ENCODE results near the gene BEST2. TPM values are rescaled to one million over a fixed set of nuclear protein-coding genes. Genes with fewer than 3 reads are reported as not detected.

The BEST2 gene
- total RNA-seq, 1 donor from 2014 or later = not detected

GRCh38 chr19:12789098-12789903, 37.7 kb downstream of the BEST2 start:
- DNase-seq (ENCODE audit: low read depth) = no peak
- TF ChIP-seq CTCF (IDR thresholded peaks at IDR 0.05; ENCODE audit: insufficient read depth, low read length, poor library complexity, severe bottlenecking) = no peak
- peak overlapping the region; percentile 23 for H3K4me3 ChIP-seq (ENCODE audit: low read depth, low read length)
- no peaks in the 10 kb centered on the region for H3K36me3 ChIP-seq (ENCODE audit: control insufficient read depth, insufficient read depth, low read length)
- no peaks in the 10 kb centered on the region for H3K27me3 ChIP-seq (ENCODE audit: control insufficient read depth, insufficient read depth, low read length)

DNA sequence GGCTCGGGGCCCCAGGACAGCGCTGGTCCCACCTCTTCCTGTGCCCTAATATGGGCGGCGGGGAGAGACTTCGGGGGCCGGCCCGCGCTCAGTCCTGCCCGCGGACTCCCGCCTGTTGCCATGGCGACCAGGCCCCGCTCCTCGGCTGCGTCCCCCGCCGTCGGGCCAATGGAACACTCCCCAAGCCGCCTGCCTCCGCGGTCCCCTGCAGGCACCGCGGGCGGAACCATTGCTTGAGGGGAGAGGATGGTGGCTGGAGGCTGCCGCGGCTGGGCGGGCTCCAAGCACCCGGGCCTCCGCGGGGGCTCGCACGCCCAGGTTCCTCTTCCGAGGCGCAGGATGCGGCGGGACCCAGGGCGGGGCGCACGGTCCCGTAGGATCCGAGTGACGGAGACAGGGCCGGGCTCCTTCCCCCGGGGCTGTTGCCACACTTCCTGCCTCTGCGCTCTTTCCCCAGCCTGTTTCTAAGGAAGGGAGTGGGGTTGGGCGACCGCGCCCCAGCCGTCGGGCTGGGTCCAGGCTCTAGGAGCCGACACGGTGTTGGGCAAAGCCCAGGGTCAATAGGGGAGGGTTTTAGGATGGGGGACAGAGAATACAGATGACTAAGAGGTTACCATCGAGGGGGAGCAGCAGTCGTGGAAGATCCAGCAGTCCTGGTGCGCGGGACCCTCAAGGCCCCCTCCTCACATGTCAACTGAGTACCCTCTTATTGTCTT, 38.5 kb downstream of the BEST2 start:
- no peak for TF ChIP-seq CTCF (IDR thresholded peaks at IDR 0.05; ENCODE audit: insufficient read depth, low read length, poor library complexity, severe bottlenecking)
- no peak for DNase-seq (ENCODE audit: low read depth)
- H3K27me3 ChIP-seq (ENCODE audit: control insufficient read depth, insufficient read depth, low read length) = no peaks in the 10 kb centered on the region
- no peaks in the 10 kb centered on the region for H3K36me3 ChIP-seq (ENCODE audit: control insufficient read depth, insufficient read depth, low read length)
- H3K4me3 ChIP-seq (ENCODE audit: low read depth, low read length) = peak overlapping the region; percentile 23

- no peak for DNase-seq (ENCODE audit: low read depth)
- H3K36me3 ChIP-seq (ENCODE audit: control insufficient read depth, insufficient read depth, low read length) = no peaks in the 10 kb centered on the region
- H3K4me3 ChIP-seq (ENCODE audit: low read depth, low read length) = peak overlapping the region; percentile 96
- no peak for TF ChIP-seq CTCF (IDR thresholded peaks at IDR 0.05; ENCODE audit: insufficient read depth, low read length, poor library complexity, severe bottlenecking)
- H3K27me3 ChIP-seq (ENCODE audit: control insufficient read depth, insufficient read depth, low read length) = no peaks in the 10 kb centered on the region
Observed at GRCh38 chr19:12790628-12791344, 39.2 kb downstream of the BEST2 start.

GRCh38 chr19:12791345-12792050, 39.9 kb downstream of the BEST2 start, which contains the start of gene JUNB:
TSS of gene JUNB (plus strand) at chr19:12791486. CDS start at chr19:12791772, 286 bp downstream.
- Histone ChIP-seq H3K27me3 (ENCODE audit: control insufficient read depth, insufficient read depth, low read length) (no peaks in the 10 kb centered on the region), H3K36me3 (ENCODE audit: control insufficient read depth, insufficient read depth, low read length) (no peaks in the 10 kb centered on the region), H3K4me3 (ENCODE audit: low read depth, low read length) (peak within 1 kb of the TSS; percentile 96)
- no peak for DNase-seq (ENCODE audit: low read depth)
- no peak for TF ChIP-seq CTCF (IDR thresholded peaks at IDR 0.05; ENCODE audit: insufficient read depth, low read length, poor library complexity, severe bottlenecking)

DNA sequence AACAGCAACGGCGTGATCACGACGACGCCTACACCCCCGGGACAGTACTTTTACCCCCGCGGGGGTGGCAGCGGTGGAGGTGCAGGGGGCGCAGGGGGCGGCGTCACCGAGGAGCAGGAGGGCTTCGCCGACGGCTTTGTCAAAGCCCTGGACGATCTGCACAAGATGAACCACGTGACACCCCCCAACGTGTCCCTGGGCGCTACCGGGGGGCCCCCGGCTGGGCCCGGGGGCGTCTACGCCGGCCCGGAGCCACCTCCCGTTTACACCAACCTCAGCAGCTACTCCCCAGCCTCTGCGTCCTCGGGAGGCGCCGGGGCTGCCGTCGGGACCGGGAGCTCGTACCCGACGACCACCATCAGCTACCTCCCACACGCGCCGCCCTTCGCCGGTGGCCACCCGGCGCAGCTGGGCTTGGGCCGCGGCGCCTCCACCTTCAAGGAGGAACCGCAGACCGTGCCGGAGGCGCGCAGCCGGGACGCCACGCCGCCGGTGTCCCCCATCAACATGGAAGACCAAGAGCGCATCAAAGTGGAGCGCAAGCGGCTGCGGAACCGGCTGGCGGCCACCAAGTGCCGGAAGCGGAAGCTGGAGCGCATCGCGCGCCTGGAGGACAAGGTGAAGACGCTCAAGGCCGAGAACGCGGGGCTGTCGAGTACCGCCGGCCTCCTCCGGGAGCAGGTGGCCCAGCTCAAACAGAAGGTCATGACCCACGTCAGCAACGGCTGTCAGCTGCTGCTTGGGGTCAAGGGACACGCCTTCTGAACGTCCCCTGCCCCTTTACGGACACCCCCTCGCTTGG, 40.7 kb downstream of the BEST2 start:
- no peak for TF ChIP-seq CTCF (IDR thresholded peaks at IDR 0.05; ENCODE audit: insufficient read depth, low read length, poor library complexity, severe bottlenecking)
- no peak for DNase-seq (ENCODE audit: low read depth)
- H3K27me3 ChIP-seq (ENCODE audit: control insufficient read depth, insufficient read depth, low read length) = no peaks in the 10 kb centered on the region
- H3K36me3 ChIP-seq (ENCODE audit: control insufficient read depth, insufficient read depth, low read length) = no peaks in the 10 kb centered on the region
- H3K4me3 ChIP-seq (ENCODE audit: low read depth, low read length) = peak overlapping the region; percentile 96

Data from kidney epithelial cell (primary cell).